Endothelial cell (in vitro differentiated cells): ENCODE data around the gene BLOC1S1. TPM values are rescaled to one million over a fixed set of nuclear protein-coding genes. Genes with fewer than 3 reads are reported as not detected.
A peak's percentile ranks its signal among the peaks of the same experiment; 100 is the strongest.
"Not testable (repeated sequence)": the region's sequence is repeated elsewhere in the genome, so short reads cannot be mapped to it uniquely, and the experiment has no call there.

Experiments used
- DNase-seq: peaks from one replicate; pipeline ENCODE4 v3.0.0; 2021; ENCODE audit warnings: low spot score
- H3K27ac Mint-ChIP-seq: one replicate; pipeline ENCODE4 v1.8.0; 2021; ENCODE audit warnings: mixed read lengths, inconsistent platforms; ENCODE audit not compliant: unreplicated experiment
- H3K27me3 Mint-ChIP-seq: one replicate; pipeline ENCODE4 v1.8.0; 2021; ENCODE audit warnings: mild to moderate bottlenecking, moderate library complexity, mixed read lengths, inconsistent platforms; ENCODE audit not compliant: unreplicated experiment
- H3K36me3 Mint-ChIP-seq: one replicate; pipeline ENCODE4 v1.8.0; 2021; ENCODE audit warnings: mild to moderate bottlenecking, low read depth, mixed read lengths, inconsistent platforms; ENCODE audit not compliant: unreplicated experiment
- H3K4me1 Mint-ChIP-seq: one replicate; pipeline ENCODE4 v1.8.0; 2021; ENCODE audit warnings: mild to moderate bottlenecking, mixed read lengths, inconsistent platforms; ENCODE audit not compliant: unreplicated experiment
- H3K4me3 Mint-ChIP-seq: one replicate; pipeline ENCODE4 v1.8.0; 2021; ENCODE audit warnings: mild to moderate bottlenecking, mixed read lengths, inconsistent platforms; ENCODE audit not compliant: unreplicated experiment
- H3K9me3 Mint-ChIP-seq: one replicate; pipeline ENCODE4 v1.8.0; 2021; ENCODE audit warnings: mixed read lengths, inconsistent platforms; ENCODE audit not compliant: unreplicated experiment
- total RNA-seq: library from RNA; stranded (reverse); fragmentation: NEBNext Ultra II Directional; extraction: Animal tissue kit (Norgen Biotek cat#: 25700); gene quantifications from one replicate; pipeline ENCODE4 v1.2.1, GENCODE V29; 2021; ENCODE audit not compliant: unreplicated experiment
- TF ChIP-seq, protein P1 (sequence below): fragments of 200-600 bp; sonication (generic); IDR thresholded peaks from one replicate; pipeline ENCODE4 v1.5.0; 2021; ENCODE audit warnings: antibody characterized with exemption; ENCODE audit not compliant: unreplicated experiment

The BLOC1S1 gene
- total RNA-seq, 1 donor from 2014 or later: 66.5 TPM

DNA sequence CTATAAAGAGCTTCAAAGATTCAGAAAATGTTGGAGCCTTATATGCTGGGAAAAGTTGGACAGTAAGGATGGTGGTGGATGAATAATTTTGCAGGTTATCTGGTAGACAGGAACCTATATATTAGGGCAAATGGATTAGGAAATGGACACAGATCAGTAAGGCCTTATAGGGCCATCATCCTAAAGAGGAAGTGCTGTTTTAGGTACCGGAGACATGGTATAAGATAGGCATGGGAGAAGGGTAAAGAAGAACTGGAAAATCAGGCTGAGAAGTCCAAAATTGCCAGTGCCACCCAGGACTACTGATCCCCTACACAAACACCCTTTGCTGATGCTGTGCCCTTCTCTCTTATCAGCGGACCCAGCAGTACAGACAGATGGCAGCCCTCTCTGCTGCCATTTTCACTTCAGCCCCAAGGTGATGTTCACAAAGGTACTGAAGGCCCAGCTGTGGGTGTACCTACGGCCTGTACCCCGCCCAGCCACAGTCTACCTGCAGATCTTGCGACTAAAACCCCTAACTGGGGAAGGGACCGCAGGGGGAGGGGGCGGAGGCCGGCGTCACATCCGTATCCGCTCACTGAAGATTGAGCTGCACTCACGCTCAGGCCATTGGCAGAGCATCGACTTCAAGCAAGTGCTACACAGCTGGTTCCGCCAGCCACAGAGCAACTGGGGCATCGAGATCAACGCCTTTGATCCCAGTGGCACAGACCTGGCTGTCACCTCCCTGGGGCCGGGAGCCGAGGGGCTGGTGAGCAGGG, 32.6 kb downstream of the BLOC1S1 start:
- no peak overlapping the region for H3K27ac Mint-ChIP-seq

DNA sequence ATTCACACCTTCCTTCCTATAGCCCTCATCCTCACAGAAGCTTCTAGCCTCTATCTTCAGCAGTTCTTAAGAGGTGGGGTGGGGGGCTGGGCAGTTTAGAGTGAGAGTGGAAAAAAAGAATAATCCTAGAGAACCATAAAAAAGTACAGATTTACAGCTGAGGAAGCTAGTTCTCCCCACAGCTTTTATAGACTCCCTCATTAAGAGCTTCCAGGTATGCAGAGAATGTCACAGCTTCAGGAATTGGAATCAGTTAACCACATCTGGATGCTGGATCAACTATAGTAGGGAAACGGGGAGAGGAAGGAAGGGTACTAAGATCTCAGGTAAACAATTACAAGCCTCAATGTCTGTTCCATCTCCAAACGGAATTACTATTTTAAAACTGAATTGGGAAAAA, 39.4 kb downstream of the BLOC1S1 start:
- Mint-ChIP-seq H3K36me3 (peaks cover 49% of the 10 kb centered on the region), H3K27ac (no peak overlapping the region), H3K9me3 (no peaks in the 10 kb centered on the region), H3K27me3 (peaks cover 2% of the 10 kb centered on the region), H3K4me3 (no peak overlapping the region), H3K4me1 (peaks cover 8% of the 10 kb centered on the region)
- DNase-seq: no peak
- TF ChIP-seq, protein P1, sequence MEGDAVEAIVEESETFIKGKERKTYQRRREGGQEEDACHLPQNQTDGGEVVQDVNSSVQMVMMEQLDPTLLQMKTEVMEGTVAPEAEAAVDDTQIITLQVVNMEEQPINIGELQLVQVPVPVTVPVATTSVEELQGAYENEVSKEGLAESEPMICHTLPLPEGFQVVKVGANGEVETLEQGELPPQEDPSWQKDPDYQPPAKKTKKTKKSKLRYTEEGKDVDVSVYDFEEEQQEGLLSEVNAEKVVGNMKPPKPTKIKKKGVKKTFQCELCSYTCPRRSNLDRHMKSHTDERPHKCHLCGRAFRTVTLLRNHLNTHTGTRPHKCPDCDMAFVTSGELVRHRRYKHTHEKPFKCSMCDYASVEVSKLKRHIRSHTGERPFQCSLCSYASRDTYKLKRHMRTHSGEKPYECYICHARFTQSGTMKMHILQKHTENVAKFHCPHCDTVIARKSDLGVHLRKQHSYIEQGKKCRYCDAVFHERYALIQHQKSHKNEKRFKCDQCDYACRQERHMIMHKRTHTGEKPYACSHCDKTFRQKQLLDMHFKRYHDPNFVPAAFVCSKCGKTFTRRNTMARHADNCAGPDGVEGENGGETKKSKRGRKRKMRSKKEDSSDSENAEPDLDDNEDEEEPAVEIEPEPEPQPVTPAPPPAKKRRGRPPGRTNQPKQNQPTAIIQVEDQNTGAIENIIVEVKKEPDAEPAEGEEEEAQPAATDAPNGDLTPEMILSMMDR: no peak

More for the DNA sequence above, 32.6 kb downstream of the BLOC1S1 start:
- H3K9me3 Mint-ChIP-seq: no peaks in the 10 kb centered on the region
- H3K4me1 Mint-ChIP-seq: peaks cover 23% of the 10 kb centered on the region
- TF ChIP-seq, protein P1: no peak
- peaks cover 29% of the 10 kb centered on the region for H3K36me3 Mint-ChIP-seq
- no peak overlapping the region for H3K4me3 Mint-ChIP-seq
- H3K27me3 Mint-ChIP-seq: peaks cover 10% of the 10 kb centered on the region
- DNase-seq: no peak

GRCh38 chr12:55757701-55758100, 41.9 kb downstream of the BLOC1S1 start:
- TF ChIP-seq, protein P1: no peak
- Mint-ChIP-seq H3K9me3 (no peaks in the 10 kb centered on the region), H3K4me1 (peaks cover 8% of the 10 kb centered on the region), H3K27me3 (no peaks in the 10 kb centered on the region), H3K4me3 (peak overlapping the region; percentile 8), H3K36me3 (peaks cover 44% of the 10 kb centered on the region), H3K27ac (peak overlapping the region; percentile 44)
- no peak for DNase-seq

DNA sequence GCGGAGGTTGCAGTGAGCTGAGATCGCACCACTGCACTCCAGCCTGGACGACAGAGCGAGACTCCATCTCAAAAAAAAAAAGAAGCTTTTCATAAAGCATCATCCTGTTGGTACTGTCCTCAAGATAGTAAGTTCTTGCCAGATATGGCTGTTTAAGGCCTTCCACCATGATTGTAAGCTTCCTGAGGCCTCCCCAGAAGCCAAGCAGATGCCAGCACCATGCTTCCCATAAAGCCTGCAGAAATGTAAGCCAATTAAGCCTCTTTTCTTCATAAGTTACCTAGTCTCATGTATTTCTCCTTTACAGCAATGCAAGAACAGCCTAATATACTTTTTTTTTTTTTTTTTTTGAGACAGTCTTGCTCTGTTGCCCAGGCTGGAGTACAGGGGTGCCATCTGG, 42.7 kb downstream of the BLOC1S1 start:
- not testable (repeated sequence) for H3K4me3 Mint-ChIP-seq, H3K9me3 Mint-ChIP-seq, DNase-seq, H3K27me3 Mint-ChIP-seq, H3K4me1 Mint-ChIP-seq, H3K27ac Mint-ChIP-seq
- H3K36me3 Mint-ChIP-seq: peaks cover 41% of the 10 kb centered on the region

- Mint-ChIP-seq H3K4me3 (peak overlapping the region; percentile 23), H3K9me3 (no peaks in the 10 kb centered on the region), H3K4me1 (peaks cover 3% of the 10 kb centered on the region), H3K27me3 (peaks cover under 1% of the 10 kb centered on the region), H3K27ac (no peak overlapping the region), H3K36me3 (peaks cover 42% of the 10 kb centered on the region)
- TF ChIP-seq, protein P1: no peak
- DNase-seq: no peak
Measured at GRCh38 chr12:55760663-55761062, 44.8 kb downstream of the BLOC1S1 start.
